ENCODE results near the gene HOXA11.
A peak's percentile ranks its signal among the peaks of the same experiment; 100 is the strongest.

HOXA11 gene

GRCh38 chr7:27185013-27185853 is at the start of gene HOXA11:
Gene HOXA11 (minus strand): TSS chr7:27185232. CDS start chr7:27185144, 88 bp downstream.
- no peak for DNase-seq (ENCODE audit: low read depth in 2 of 2)

- no peak for DNase-seq (ENCODE audit: low read depth in 2 of 2)
Measured at GRCh38 chr7:27229448-27229847, 44.4 kb upstream of the HOXA11 start.

- DNase-seq (ENCODE audit: low read depth in 2 of 2): no peak
Measured at GRCh38 chr7:27224983-27225934, 40.2 kb upstream of the HOXA11 start.

GRCh38 chr7:27223941-27224575 is 39.0 kb upstream of the HOXA11 start:
- DNase-seq (ENCODE audit: low read depth in 2 of 2): no peak

GRCh38 chr7:27221201-27221797 is 36.3 kb upstream of the HOXA11 start:
- no peak for DNase-seq (ENCODE audit: low read depth in 2 of 2)

- DNase-seq (ENCODE audit: low read depth in 2 of 2): no peak
Measured at GRCh38 chr7:27220440-27220955, 35.5 kb upstream of the HOXA11 start.

- no peak for DNase-seq (ENCODE audit: low read depth in 2 of 2)
Measured at GRCh38 chr7:27219821-27220220, 34.8 kb upstream of the HOXA11 start.

- DNase-seq (ENCODE audit: low read depth in 2 of 2): no peak
Measured at GRCh38 chr7:27217951-27218350, 32.9 kb upstream of the HOXA11 start.

- DNase-seq (ENCODE audit: low read depth in 2 of 2): no peak
Measured at GRCh38 chr7:27215356-27215755, 30.3 kb upstream of the HOXA11 start.

GRCh38 chr7:27214239-27214950 is 29.4 kb upstream of the HOXA11 start:
- DNase-seq (ENCODE audit: low read depth in 2 of 2): no peak

- DNase-seq (ENCODE audit: low read depth in 2 of 2): no peak
Measured at GRCh38 chr7:27213433-27214238, 28.6 kb upstream of the HOXA11 start.

GRCh38 chr7:27212497-27213432 is 27.7 kb upstream of the HOXA11 start:
- DNase-seq (ENCODE audit: low read depth in 2 of 2): no peak

GRCh38 chr7:27211764-27212204 is 26.8 kb upstream of the HOXA11 start:
- no peak for DNase-seq (ENCODE audit: low read depth in 2 of 2)

- no peak for DNase-seq (ENCODE audit: low read depth in 2 of 2)
Measured at GRCh38 chr7:27211084-27211446, 26.0 kb upstream of the HOXA11 start.

GRCh38 chr7:27210441-27211083 is 25.5 kb upstream of the HOXA11 start:
- peak in 1 of 2 donors; percentile 45 for DNase-seq (ENCODE audit: low read depth in 2 of 2)

- DNase-seq (ENCODE audit: low read depth in 2 of 2): no peak
Measured at GRCh38 chr7:27209933-27210440, 25.0 kb upstream of the HOXA11 start.

GRCh38 chr7:27208998-27209397 is 24.0 kb upstream of the HOXA11 start:
- no peak for DNase-seq (ENCODE audit: low read depth in 2 of 2)

- DNase-seq (ENCODE audit: low read depth in 2 of 2): no peak
Measured at GRCh38 chr7:27207348-27207985, 22.4 kb upstream of the HOXA11 start.
